Measurements from ENCODE around the gene CLEC18B.
"Not testable (repeated sequence)": the region's sequence is repeated elsewhere in the genome, so short reads cannot be mapped to it uniquely, and the experiment has no call there.

GRCh38 chr16:74412138-74412774 is 9.0 kb downstream of the CLEC18B start:
- TF ChIP-seq CTCF, EZH2 (IDR thresholded peaks at IDR 0.05): not testable (repeated sequence)
